A549 (cell line): Measurements from ENCODE around the gene SCN9A. TPM values are rescaled to one million over a fixed set of nuclear protein-coding genes. Genes with fewer than 3 reads are reported as not detected.

ENCODE experiments used
- ATAC-seq, 2 experiments: fragments of 200-7000 bp in 1 of 2; fragments of >200 bp in 1 of 2; cut with Nextera tagmentation in 1 of 2; cut with Tn5 transposase in 1 of 2; 3 replicates each; pipeline versions ENCODE4 v1.8.0 to v1.9.1; 2018 to 2020; ENCODE audit warnings: mild to moderate bottlenecking in 1 of 2, moderate library complexity in 1 of 2
- CTCF ChIA-PET: fragments of 300-600 bp; sonication (Branson Sonifier 250); formaldehyde crosslinking; extraction: SDS; loops from one replicate; lab custom pipeline; 2021; ENCODE audit warnings: antibody characterized with exemption, inconsistent platforms; lab: Yijun Ruan, JAX
- POLR2A ChIA-PET: fragments of 350-600 bp; formaldehyde crosslinking; extraction: SDS; loops from one replicate; lab custom pipeline; 2021; ENCODE audit warnings: antibody characterized with exemption, inconsistent platforms; lab: Yijun Ruan, JAX
- DNase-seq, 2 experiments: peaks; one replicate each; pipeline versions ENCODE4 v3.0.0 to v3.0.0-alpha.2; 2011 to 2016; ENCODE audit warnings: low read depth in 1 of 2, low spot score in 1 of 2
- FAIRE-seq: peaks from 2 replicates; lab custom pipeline; 2011; peaks lifted over from hg19 to GRCh38; lab: Jason Lieb, UNC
- H3K27ac ChIP-seq, 2 experiments: fragments of >200 bp; sonication (Bioruptor Twin); formaldehyde crosslinking; 3 replicates each; pipeline ENCODE4 v1.5.1; 2016 to 2017
- H3K4me1 ChIP-seq: fragments of >200 bp; sonication (Bioruptor Twin); formaldehyde crosslinking; 3 replicates; pipeline ENCODE4 v1.6.1; 2016
- H3K4me2 ChIP-seq: fragments of >200 bp; sonication (Bioruptor Twin); formaldehyde crosslinking; 3 replicates; pipeline ENCODE4 v1.6.1; 2016
- H3K4me3 ChIP-seq: fragments of >200 bp; sonication (Bioruptor Twin); formaldehyde crosslinking; 3 replicates; pipeline ENCODE4 v1.5.1; 2016
- H3K9me3 ChIP-seq: fragments of >200 bp; sonication (Bioruptor Twin); formaldehyde crosslinking; 3 replicates; pipeline ENCODE4 v1.6.1; 2016
- ATOH8 ChIP-seq: fragments of 250-450 bp; sonication (Bioruptor Pico); IDR thresholded peaks from 2 replicates; pipeline ENCODE4 v1.5.0; 2020; ENCODE audit warnings: low read depth, mild to moderate bottlenecking, moderate library complexity
- BHLHE40 ChIP-seq: IDR thresholded peaks from 2 replicates; pipeline ENCODE4 v1.6.1; 2012; ENCODE audit warnings: low read depth, low read length, inconsistent platforms
- CBX8 ChIP-seq: fragments of 200-600 bp; sonication (generic); IDR thresholded peaks from 2 replicates; pipeline ENCODE4 v1.6.1; 2016
- CEBPB ChIP-seq, 2 experiments: fragments of >200 bp in 1 of 2; sonication (Bioruptor Twin) in 1 of 2; formaldehyde crosslinking in 1 of 2; IDR thresholded peaks; 2 replicates each; pipeline ENCODE4 v1.6.1; 2012 to 2016
- ESRRA ChIP-seq: fragments of 150-350 bp; IDR thresholded peaks from 2 replicates; pipeline ENCODE4 v1.6.1; 2014; ENCODE audit warnings: mild to moderate bottlenecking, low read length, borderline replicate concordance
- FOSL2 ChIP-seq, 2 experiments: fragments of 450-650 bp in 1 of 2; fragments of >200 bp in 1 of 2; sonication (Bioruptor Twin) in 1 of 2; formaldehyde crosslinking; IDR thresholded peaks; 2 replicates each; pipeline versions ENCODE4 v1.5.0 to v1.6.1; 2016 to 2020; ENCODE audit warnings: mild to moderate bottlenecking in 1 of 2, moderate library complexity in 1 of 2
- GATA3 ChIP-seq: IDR thresholded peaks from 2 replicates; pipeline ENCODE4 v1.6.1; 2012; ENCODE audit warnings: borderline replicate concordance
- HES2 ChIP-seq: fragments of >200 bp; sonication (Bioruptor Twin); formaldehyde crosslinking; IDR thresholded peaks from 2 replicates; pipeline ENCODE4 v1.6.1; 2016
- HEYL ChIP-seq: fragments of 250-450 bp; sonication (Bioruptor Pico); IDR thresholded peaks from 2 replicates; pipeline ENCODE4 v1.8.0; 2021; ENCODE audit warnings: mild to moderate bottlenecking, moderate library complexity
- HOXA7 ChIP-seq: fragments of 250-450 bp; sonication (Bioruptor Pico); IDR thresholded peaks from 2 replicates; pipeline ENCODE4 v1.5.0; 2020; ENCODE audit warnings: mild to moderate bottlenecking, moderate library complexity
- HOXB5 ChIP-seq: fragments of 250-450 bp; sonication (Bioruptor Pico); IDR thresholded peaks from 2 replicates; pipeline ENCODE4 v1.5.0; 2020; ENCODE audit warnings: mild to moderate bottlenecking, moderate library complexity
- KDM1A ChIP-seq: fragments of 200-600 bp; sonication (generic); IDR thresholded peaks from 2 replicates; pipeline ENCODE4 v1.6.1; 2016; ENCODE audit warnings: low read depth, mild to moderate bottlenecking
- KDM5A ChIP-seq: fragments of 200-600 bp; sonication (generic); IDR thresholded peaks from 2 replicates; pipeline ENCODE4 v1.6.1; 2016; ENCODE audit warnings: antibody characterized with exemption, mild to moderate bottlenecking
- MYC ChIP-seq: IDR thresholded peaks from 2 replicates; pipeline ENCODE4 v1.6.1; 2012; ENCODE audit warnings: mild to moderate bottlenecking, inconsistent platforms, low read length, improper control_type of control experiment, borderline replicate concordance
- NFE2L2 ChIP-seq: fragments of 150-350 bp; conservative IDR thresholded peaks from 2 replicates; pipeline ENCODE4 v1.6.1; 2014; ENCODE audit warnings: low read length
- PHF8 ChIP-seq: fragments of 200-600 bp; sonication (generic); IDR thresholded peaks from 2 replicates; pipeline ENCODE4 v1.6.1; 2016; ENCODE audit warnings: low read depth, mild to moderate bottlenecking, antibody characterized with exemption, moderate library complexity, borderline replicate concordance
- POLR2A ChIP-seq: IDR thresholded peaks from 2 replicates; pipeline ENCODE4 v1.6.1; 2012; ENCODE audit warnings: mild to moderate bottlenecking, low read length
- RAD21 ChIP-seq, 2 experiments: fragments of >200 bp in 1 of 2; sonication (Bioruptor Twin) in 1 of 2; formaldehyde crosslinking in 1 of 2; IDR thresholded peaks in 1 of 2; conservative IDR thresholded peaks in 1 of 2; 2 replicates in 1 of 2; 3 replicates in 1 of 2; pipeline ENCODE4 v1.6.1; 2012 to 2018; ENCODE audit warnings: inconsistent platforms in 1 of 2
- REST ChIP-seq: fragments of 200-600 bp; sonication (generic); IDR thresholded peaks from 2 replicates; pipeline ENCODE4 v1.6.1; 2016; ENCODE audit warnings: antibody characterized with exemption, mild to moderate bottlenecking, moderate library complexity
- ZC3H11A ChIP-seq: fragments of 450-650 bp; IDR thresholded peaks from 2 replicates; pipeline ENCODE4 v1.6.1; 2014; ENCODE audit warnings: antibody characterized with exemption, mild to moderate bottlenecking
- ZSCAN20 ChIP-seq: fragments of 250-450 bp; sonication (Bioruptor Pico); IDR thresholded peaks from 2 replicates; pipeline ENCODE4 v1.8.0; 2022; ENCODE audit warnings: mild to moderate bottlenecking, moderate library complexity
- WGBS: methylation state at CpG from one replicate; pipeline ENCODE4 v1.1.6; 2017; ENCODE audit errors: missing lambda C conversion rate; 5-methylcytosine and 5-hydroxymethylcytosine counted together
- polyA plus RNA-seq, 4 experiments: library from polyadenylated mRNA; depleted of rRNA in 3 of 4; stranded (reverse); fragments of >200 nt; fragmentation: RNase III in 1 of 4; extraction: RNeasy Plus Mini Kit Qiagen cat#74134 plus additional on column Dnase treatment in 1 of 4; gene quantifications; 2 replicates in 3 of 4; 3 replicates in 1 of 4; pipeline ENCODE4 v1.2.3, GENCODE V29; 2011 to 2017
- TF ChIP-seq, protein P1 (sequence below): fragments of 250-450 bp; sonication (Bioruptor Pico); IDR thresholded peaks from 2 replicates; pipeline ENCODE4 v1.5.0; 2021; ENCODE audit warnings: mild to moderate bottlenecking, moderate library complexity, borderline replicate concordance

Gene SCN9A
- polyA plus RNA-seq, 2 of the 4 experiments (the other 2 are of a cell fraction): 7.7 to 23.6 TPM

DNA sequence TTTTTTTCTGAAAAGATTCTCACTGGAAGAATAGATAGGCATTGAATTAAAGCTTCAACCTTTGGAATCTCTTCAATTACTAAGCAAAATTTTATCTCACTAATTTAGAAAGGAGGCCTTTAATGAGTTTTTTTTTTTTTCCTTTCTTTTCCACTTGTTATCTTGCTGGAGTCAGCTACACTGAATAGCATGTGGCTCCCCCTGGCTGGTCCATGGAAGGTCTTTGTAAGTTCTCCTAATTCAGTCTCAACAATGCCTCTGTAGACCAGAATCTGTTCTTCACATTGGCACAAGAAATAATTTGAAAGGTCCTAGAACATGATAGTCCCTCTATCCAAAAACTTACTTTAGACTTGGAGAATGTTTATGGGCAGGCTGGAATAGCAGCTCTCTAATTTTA lies 223.7 kb downstream of the SCN9A start:
- ATAC-seq (no peak), FAIRE-seq (no peak), DNase-seq (no peak)
- no peak overlapping the region for H3K27ac ChIP-seq
- CTCF ChIA-PET: interaction anchor here (0.6 kb wide), 1 partner anchor 46 kb away, joined by 3 read pairs; no protein-coding TSS in a partner anchor
- no peaks in the 10 kb centered on the region for H3K4me1 ChIP-seq
- POLR2A ChIA-PET: no interaction called here
- no peaks in the 10 kb centered on the region for H3K9me3 ChIP-seq
- no peak overlapping the region for H3K4me3 ChIP-seq
- no peak overlapping the region for H3K4me2 ChIP-seq
- TF ChIP-seq FOSL2 (IDR thresholded peaks at IDR 0.05) (no peak), FOSL2 (CRISPR knock-in tag; IDR thresholded peaks at IDR 0.05) (no peak), HOXA7 (CRISPR knock-in tag) (no peak), MYC (no peak), KDM5A (no peak), PHF8 (no peak), RAD21 (conservative IDR thresholded peaks at IDR 0.05 in 1 of 2, IDR thresholded peaks at IDR 0.05 in 1 of 2) (no peak), POLR2A (no peak), ESRRA (no peak), ZC3H11A (no peak), HEYL (CRISPR knock-in tag) (no peak), CEBPB (IDR thresholded peaks at IDR 0.05) (no peak)
- TF ChIP-seq, protein P1, sequence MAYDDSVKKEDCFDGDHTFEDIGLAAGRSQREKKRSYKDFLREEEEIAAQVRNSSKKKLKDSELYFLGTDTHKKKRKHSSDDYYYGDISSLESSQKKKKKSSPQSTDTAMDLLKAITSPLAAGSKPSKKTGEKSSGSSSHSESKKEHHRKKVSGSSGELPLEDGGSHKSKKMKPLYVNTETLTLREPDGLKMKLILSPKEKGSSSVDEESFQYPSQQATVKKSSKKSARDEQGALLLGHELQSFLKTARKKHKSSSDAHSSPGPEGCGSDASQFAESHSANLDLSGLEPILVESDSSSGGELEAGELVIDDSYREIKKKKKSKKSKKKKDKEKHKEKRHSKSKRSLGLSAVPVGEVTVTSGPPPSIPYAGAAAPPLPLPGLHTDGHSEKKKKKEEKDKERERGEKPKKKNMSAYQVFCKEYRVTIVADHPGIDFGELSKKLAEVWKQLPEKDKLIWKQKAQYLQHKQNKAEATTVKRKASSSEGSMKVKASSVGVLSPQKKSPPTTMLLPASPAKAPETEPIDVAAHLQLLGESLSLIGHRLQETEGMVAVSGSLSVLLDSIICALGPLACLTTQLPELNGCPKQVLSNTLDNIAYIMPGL: no peak

GRCh38 chr2:166148500-166149400 lies 227.0 kb downstream of the SCN9A start:
- CTCF ChIA-PET: interaction anchor here (0.6 kb wide), 1 partner anchor 1325 kb away, joined by 3 read pairs; no protein-coding TSS in a partner anchor
- WGBS: 51% methylated on average over 7 of the region's 7 CpGs
- TF ChIP-seq GATA3 (no peak), MYC (no peak), HOXB5 (CRISPR knock-in tag) (no peak), ZSCAN20 (no peak), ZC3H11A (no peak), BHLHE40 (no peak), CBX8 (no peak), NFE2L2 (no peak)

DNA sequence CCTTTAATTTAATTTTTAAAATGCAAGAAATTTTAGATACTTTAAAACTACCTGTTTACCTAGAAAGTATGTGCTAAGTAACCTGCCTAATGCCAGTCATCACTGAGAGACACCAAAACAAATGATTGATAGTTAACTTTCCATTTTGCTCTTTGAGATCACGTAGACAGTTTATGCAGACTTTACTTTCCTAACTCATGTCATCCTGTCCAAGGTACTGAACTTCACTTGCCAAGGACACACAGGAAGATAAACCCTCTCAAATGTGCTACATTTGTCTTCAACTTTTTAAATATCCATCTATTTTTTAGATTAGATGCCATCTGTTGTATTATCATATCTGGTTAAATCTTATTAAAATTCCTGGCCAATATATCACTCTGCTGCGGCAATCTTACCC lies 227.9 kb downstream of the SCN9A start:
- no peaks in the 10 kb centered on the region for H3K4me1 ChIP-seq
- WGBS: 51% methylated on average over 2 of the region's 2 CpGs

More at GRCh38 chr2:166148500-166149400, 227.0 kb downstream of the SCN9A start:
- DNase-seq (no peak), ATAC-seq (no peak), FAIRE-seq (no peak)
- Histone ChIP-seq H3K4me2 (no peak overlapping the region), H3K27ac (no peak overlapping the region), H3K4me1 (no peaks in the 10 kb centered on the region), H3K9me3 (no peaks in the 10 kb centered on the region), H3K4me3 (no peak overlapping the region)
- POLR2A ChIA-PET: no interaction called here

More for the DNA sequence above, 227.9 kb downstream of the SCN9A start:
- ChIA-PET CTCF (no interaction called here), POLR2A (no interaction called here)
- Histone ChIP-seq H3K4me2 (no peak overlapping the region), H3K4me3 (no peak overlapping the region), H3K9me3 (no peaks in the 10 kb centered on the region), H3K27ac (no peak overlapping the region)
- no peak for FAIRE-seq
- no peak for DNase-seq
- no peak for ATAC-seq
- TF ChIP-seq REST: peak; percentile 64; the same call in 1 of the 2 replicates
- no peak for TF ChIP-seq HES2
- TF ChIP-seq KDM1A: no peak
- no peak for TF ChIP-seq CEBPB (IDR thresholded peaks at IDR 0.05)
- TF ChIP-seq ZC3H11A: no peak
- TF ChIP-seq MYC: no peak
- no peak for TF ChIP-seq HOXB5 (CRISPR knock-in tag)
- TF ChIP-seq ATOH8 (CRISPR knock-in tag): no peak
